ENCODE results near the gene DOC2B.

GRCh38 chr17:156094-156621 is 25.3 kb downstream of the DOC2B start:
- TF ChIP-seq, protein P1, sequence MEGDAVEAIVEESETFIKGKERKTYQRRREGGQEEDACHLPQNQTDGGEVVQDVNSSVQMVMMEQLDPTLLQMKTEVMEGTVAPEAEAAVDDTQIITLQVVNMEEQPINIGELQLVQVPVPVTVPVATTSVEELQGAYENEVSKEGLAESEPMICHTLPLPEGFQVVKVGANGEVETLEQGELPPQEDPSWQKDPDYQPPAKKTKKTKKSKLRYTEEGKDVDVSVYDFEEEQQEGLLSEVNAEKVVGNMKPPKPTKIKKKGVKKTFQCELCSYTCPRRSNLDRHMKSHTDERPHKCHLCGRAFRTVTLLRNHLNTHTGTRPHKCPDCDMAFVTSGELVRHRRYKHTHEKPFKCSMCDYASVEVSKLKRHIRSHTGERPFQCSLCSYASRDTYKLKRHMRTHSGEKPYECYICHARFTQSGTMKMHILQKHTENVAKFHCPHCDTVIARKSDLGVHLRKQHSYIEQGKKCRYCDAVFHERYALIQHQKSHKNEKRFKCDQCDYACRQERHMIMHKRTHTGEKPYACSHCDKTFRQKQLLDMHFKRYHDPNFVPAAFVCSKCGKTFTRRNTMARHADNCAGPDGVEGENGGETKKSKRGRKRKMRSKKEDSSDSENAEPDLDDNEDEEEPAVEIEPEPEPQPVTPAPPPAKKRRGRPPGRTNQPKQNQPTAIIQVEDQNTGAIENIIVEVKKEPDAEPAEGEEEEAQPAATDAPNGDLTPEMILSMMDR (IDR thresholded peaks at IDR 0.05), result no peak
- no peak for TF ChIP-seq POLR2A (IDR thresholded peaks at IDR 0.05)
